CD14-positive monocyte (primary cell): Measurements from ENCODE around the gene HLA-DQA1. TPM values are rescaled to one million over a fixed set of nuclear protein-coding genes. Genes with fewer than 3 reads are reported as not detected.

Experiments
- DNase-seq, 3 donors: peaks; one replicate each; pipeline ENCODE4 v3.0.0-alpha.2; 2011 to 2022
- H2AFZ ChIP-seq: 2 replicates; pipeline ENCODE4 v1.6.0; 2012; ENCODE audit warnings: mild to moderate bottlenecking, low read depth, low read length, inconsistent platforms; ENCODE audit not compliant: insufficient read depth, poor library complexity, severe bottlenecking
- H3K27ac ChIP-seq, 2 donors: 1 replicate in 1 of 2; 2 replicates in 1 of 2; pipeline ENCODE4 v1.5.1; 2012 to 2013; ENCODE audit warnings: low read length in 2 of 2, control low read depth in 1 of 2, inconsistent platforms in 1 of 2, low read depth in 1 of 2, mild to moderate bottlenecking in 1 of 2
- H3K27me3 ChIP-seq, 2 donors: one replicate each; pipeline versions ENCODE4 v1.6.0 to v1.6.1; 2011 to 2013; ENCODE audit warnings: low read length in 2 of 2; ENCODE audit not compliant: control insufficient read depth in 2 of 2, insufficient read depth in 2 of 2
- H3K36me3 ChIP-seq, 2 donors: replicated peaks in 1 of 2; 1 replicate in 1 of 2; 2 replicates in 1 of 2; pipeline versions ENCODE4 v1.5.1 to v1.6.1; 2012 to 2013; ENCODE audit warnings: low read length in 2 of 2, control low read depth in 1 of 2, inconsistent platforms in 1 of 2, mild to moderate bottlenecking in 1 of 2; ENCODE audit not compliant: insufficient read depth in 2 of 2, control insufficient read depth in 1 of 2
- H3K4me1 ChIP-seq, 2 donors: 1 replicate in 1 of 2; 2 replicates in 1 of 2; pipeline versions ENCODE4 v1.5.1 to v1.6.1; 2012 to 2013; ENCODE audit warnings: low read length in 2 of 2, control low read depth in 1 of 2, inconsistent platforms in 1 of 2, mild to moderate bottlenecking in 1 of 2, moderate library complexity in 1 of 2; ENCODE audit not compliant: insufficient read depth in 2 of 2, control insufficient read depth in 1 of 2
- H3K4me2 ChIP-seq: replicated peaks from 2 replicates; pipeline ENCODE3; 2012; ENCODE audit warnings: low read length, moderate library complexity, mild to moderate bottlenecking; ENCODE audit not compliant: poor library complexity, severe bottlenecking; ENCODE audit errors: extremely low read depth
- H3K4me3 ChIP-seq, 3 experiments: fragments of 200-600 bp in 1 of 3; sonication (generic) in 1 of 3; replicated peaks in 1 of 3; 1 replicate in 2 of 3; 2 replicates in 1 of 3; pipeline ENCODE4 v1.5.1; 2011 to 2013; ENCODE audit warnings: low read length in 3 of 3, mild to moderate bottlenecking in 3 of 3, control low read depth in 2 of 3, low read depth in 2 of 3, inconsistent platforms in 1 of 3, moderate library complexity in 1 of 3
- H3K79me2 ChIP-seq: 2 replicates; pipeline ENCODE4 v1.6.0; 2012; ENCODE audit warnings: mild to moderate bottlenecking, control low read depth, inconsistent platforms, low read length, moderate library complexity; ENCODE audit not compliant: insufficient read depth
- H3K9ac ChIP-seq: 2 replicates; pipeline ENCODE4 v1.6.0; 2017; ENCODE audit warnings: low read length, mild to moderate bottlenecking; ENCODE audit not compliant: insufficient read depth, poor library complexity, severe bottlenecking
- H3K9me3 ChIP-seq, 2 donors: replicated peaks in 1 of 2; 1 replicate in 1 of 2; 2 replicates in 1 of 2; pipeline versions ENCODE4 v1.5.1 to v1.6.1; 2012 to 2013; ENCODE audit warnings: low read length in 2 of 2, control low read depth in 1 of 2; ENCODE audit not compliant: control insufficient read depth in 1 of 2, insufficient read depth in 1 of 2
- H4K20me1 ChIP-seq: 2 replicates; pipeline ENCODE4 v1.6.0; 2012; ENCODE audit warnings: mild to moderate bottlenecking, low read length, control low read depth, moderate library complexity; ENCODE audit not compliant: insufficient read depth
- H3K27ac Mint-ChIP-seq, 7 donors: one replicate each; pipeline ENCODE4 v1.8.0; 2020; ENCODE audit warnings: mild to moderate bottlenecking in 7 of 7, mixed read lengths in 7 of 7, moderate library complexity in 6 of 7, inconsistent platforms in 2 of 7
- H3K27me3 Mint-ChIP-seq, 3 donors: one replicate each; pipeline ENCODE4 v1.8.0; 2021 to 2022; ENCODE audit warnings: low read depth in 3 of 3, mild to moderate bottlenecking in 3 of 3, mixed read lengths in 3 of 3, moderate library complexity in 3 of 3, inconsistent platforms in 1 of 3
- H3K36me3 Mint-ChIP-seq, 2 donors: one replicate each; pipeline ENCODE4 v1.8.0; 2020; ENCODE audit warnings: mixed read lengths in 2 of 2, inconsistent platforms in 1 of 2, mild to moderate bottlenecking in 1 of 2
- H3K4me1 Mint-ChIP-seq: one replicate; pipeline ENCODE4 v1.8.0; 2020; ENCODE audit warnings: mild to moderate bottlenecking, mixed read lengths
- H3K4me3 Mint-ChIP-seq, 2 donors: one replicate each; pipeline ENCODE4 v1.8.0; 2020; ENCODE audit warnings: mild to moderate bottlenecking in 2 of 2, mixed read lengths in 2 of 2, moderate library complexity in 1 of 2
- H3K9me3 Mint-ChIP-seq, 7 donors: one replicate each; pipeline ENCODE4 v1.8.0; 2020 to 2022; ENCODE audit warnings: mixed read lengths in 7 of 7, mild to moderate bottlenecking in 6 of 7, moderate library complexity in 6 of 7, inconsistent platforms in 2 of 7
- WGBS: methylation state at CpG from one replicate; pipeline ENCODE4 v1.1.5; 2013; ENCODE audit warnings: missing lambda C conversion rate; ENCODE audit not compliant: insufficient coverage; 5-methylcytosine and 5-hydroxymethylcytosine counted together
- intact Hi-C, 2 donors: fragments of 100-400 bp; cut with micrococcal nuclease; formaldehyde crosslinking; loops; one replicate each; pipeline versions ENCODE4 v1.15.0 to v1.15.1; 2023
- polyA plus RNA-seq, 3 donors: library from polyadenylated mRNA; depleted of rRNA in 1 of 3; unstranded in 2 of 3; stranded (reverse) in 1 of 3; fragments of 300-500 nt in 2 of 3; fragments of >200 nt in 1 of 3; fragmentation: Illumina TruSeq in 2 of 3; gene quantifications; 1 replicate in 2 of 3; 2 replicates in 1 of 3; pipeline ENCODE4 v1.2.3, GENCODE V29; 2012 to 2021
- TF ChIP-seq, protein P1 (sequence below): fragments of 200-600 bp; IDR thresholded peaks from one replicate; pipeline ENCODE4 v1.8.0; 2022; ENCODE audit warnings: antibody characterized with exemption, mild to moderate bottlenecking

The HLA-DQA1 gene
- polyA plus RNA-seq, 3 donors = 98.1 to 191 (median 117) TPM

DNA sequence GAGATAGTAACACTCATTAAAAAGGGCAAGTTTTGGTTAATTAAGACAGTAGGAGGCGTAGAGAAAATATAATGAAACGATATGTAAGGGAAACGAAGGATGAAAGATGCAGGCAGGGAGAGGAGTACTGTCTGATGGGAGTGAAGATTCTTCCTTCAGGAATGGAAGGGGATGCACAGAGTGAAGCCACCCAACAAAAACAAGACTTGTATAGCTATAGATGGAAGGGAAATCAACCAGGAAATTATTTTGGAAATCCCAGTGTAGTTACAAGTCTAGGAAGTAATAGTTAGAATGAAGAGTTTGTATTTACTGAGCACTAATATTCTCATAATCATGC, 27.8 kb upstream of the HLA-DQA1 start:
- no peak overlapping the region for H3K4me3 Mint-ChIP-seq
- peak overlapping the region; percentile 3 for H3K4me2 ChIP-seq
- peak overlapping the region; percentile 61 for H3K9ac ChIP-seq
- H3K36me3 Mint-ChIP-seq = peaks cover 0 to 10% of the 10 kb centered on the region in 2 donors
- no peak overlapping the region for H2AFZ ChIP-seq
- H3K4me1 ChIP-seq = peaks cover 24 to 25% of the 10 kb centered on the region in 2 donors
- H3K27ac ChIP-seq = peak overlapping the region; percentile 81 to 98
- no peaks in the 10 kb centered on the region for H3K9me3 ChIP-seq
- H3K9me3 Mint-ChIP-seq = no peaks in the 10 kb centered on the region
- H3K4me3 ChIP-seq = no peak overlapping the region
- intact Hi-C loops = no loop called here
- no peaks in the 10 kb centered on the region for H3K27me3 ChIP-seq
- no CpG with 5 or more reads among the region's 3 CpGs for WGBS
- no peaks in the 10 kb centered on the region for H3K36me3 ChIP-seq
- TF ChIP-seq, protein P1, sequence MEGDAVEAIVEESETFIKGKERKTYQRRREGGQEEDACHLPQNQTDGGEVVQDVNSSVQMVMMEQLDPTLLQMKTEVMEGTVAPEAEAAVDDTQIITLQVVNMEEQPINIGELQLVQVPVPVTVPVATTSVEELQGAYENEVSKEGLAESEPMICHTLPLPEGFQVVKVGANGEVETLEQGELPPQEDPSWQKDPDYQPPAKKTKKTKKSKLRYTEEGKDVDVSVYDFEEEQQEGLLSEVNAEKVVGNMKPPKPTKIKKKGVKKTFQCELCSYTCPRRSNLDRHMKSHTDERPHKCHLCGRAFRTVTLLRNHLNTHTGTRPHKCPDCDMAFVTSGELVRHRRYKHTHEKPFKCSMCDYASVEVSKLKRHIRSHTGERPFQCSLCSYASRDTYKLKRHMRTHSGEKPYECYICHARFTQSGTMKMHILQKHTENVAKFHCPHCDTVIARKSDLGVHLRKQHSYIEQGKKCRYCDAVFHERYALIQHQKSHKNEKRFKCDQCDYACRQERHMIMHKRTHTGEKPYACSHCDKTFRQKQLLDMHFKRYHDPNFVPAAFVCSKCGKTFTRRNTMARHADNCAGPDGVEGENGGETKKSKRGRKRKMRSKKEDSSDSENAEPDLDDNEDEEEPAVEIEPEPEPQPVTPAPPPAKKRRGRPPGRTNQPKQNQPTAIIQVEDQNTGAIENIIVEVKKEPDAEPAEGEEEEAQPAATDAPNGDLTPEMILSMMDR = no peak
- H3K79me2 ChIP-seq = no peaks in the 10 kb centered on the region
- peaks cover 34% of the 10 kb centered on the region for H3K4me1 Mint-ChIP-seq
- H4K20me1 ChIP-seq = no peaks in the 10 kb centered on the region
- peaks cover 0 to 7% (median 0%) of the 10 kb centered on the region in 3 donors for H3K27me3 Mint-ChIP-seq
- no peak overlapping the region for H3K27ac Mint-ChIP-seq
- DNase-seq = peak in 1 of 3 donors; percentile 69

DNA sequence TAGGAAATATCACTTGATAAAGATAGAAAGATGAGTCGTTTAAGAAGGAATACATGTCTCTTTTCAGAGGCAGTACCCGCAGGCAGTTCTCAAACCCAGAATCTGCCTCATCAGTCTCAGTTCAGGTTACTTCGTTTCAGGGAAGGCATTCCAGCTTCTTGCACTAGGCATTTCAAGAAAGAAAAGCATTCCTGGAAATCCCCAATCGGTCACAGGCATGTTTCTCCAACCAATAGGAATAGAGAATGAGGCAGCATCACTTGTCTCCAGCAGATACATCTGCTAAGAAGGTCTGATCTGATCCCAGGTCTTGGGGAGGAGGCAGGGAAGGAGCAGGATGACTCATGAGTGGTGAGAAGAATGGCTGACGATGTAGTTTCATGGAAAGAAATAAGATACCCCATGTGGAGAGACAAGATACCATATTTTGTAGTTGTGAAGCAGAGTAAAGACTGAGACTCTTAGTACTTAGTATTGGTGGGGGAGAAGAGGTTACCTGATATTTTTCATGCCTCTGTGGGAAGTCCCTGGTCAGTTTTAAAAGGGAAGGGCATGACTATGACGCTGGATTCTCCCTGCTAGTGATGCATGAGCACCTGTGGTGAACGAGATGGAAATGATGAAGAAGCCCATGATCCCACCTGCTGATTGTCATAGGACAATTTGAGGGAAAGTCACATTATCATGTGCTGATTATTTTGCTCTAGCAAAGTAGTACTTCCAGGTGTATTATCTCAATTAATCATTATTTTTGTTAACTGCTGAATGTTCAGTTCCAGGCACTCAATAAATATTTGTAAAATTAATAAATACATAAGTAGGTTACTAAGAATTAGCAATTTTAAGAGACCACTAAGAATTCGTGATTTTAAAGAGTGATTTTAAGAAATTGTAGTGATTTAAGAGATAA, 27.2 kb upstream of the HLA-DQA1 start:
- H4K20me1 ChIP-seq = no peaks in the 10 kb centered on the region
- peaks cover 0 to 10% of the 10 kb centered on the region in 2 donors for H3K36me3 Mint-ChIP-seq
- peaks cover 28% of the 10 kb centered on the region for H3K4me1 Mint-ChIP-seq
- no peaks in the 10 kb centered on the region for H3K9me3 Mint-ChIP-seq
- intact Hi-C loops = no loop called here
- DNase-seq = peak; percentile 97 to 99 (median 98)
- H3K27me3 Mint-ChIP-seq = peaks cover 0 to 3% (median 0%) of the 10 kb centered on the region in 3 donors
- WGBS = 0% methylated on average over 3 of the region's 8 CpGs
- peak overlapping the region; percentile 81 to 98 for H3K27ac ChIP-seq
- H3K27ac Mint-ChIP-seq = no peak overlapping the region
- no peak overlapping the region for H3K4me3 Mint-ChIP-seq
- H3K4me1 ChIP-seq = peaks cover 18 to 20% of the 10 kb centered on the region in 2 donors
- TF ChIP-seq, protein P1 = no peak
- H3K36me3 ChIP-seq = no peaks in the 10 kb centered on the region
- H3K4me2 ChIP-seq = peak overlapping the region; percentile 22
- H3K4me3 ChIP-seq = peak overlapping the region in 2 of 3 experiments; percentile 36 to 37
- H3K27me3 ChIP-seq = no peaks in the 10 kb centered on the region
- H2AFZ ChIP-seq = no peak overlapping the region
- H3K9ac ChIP-seq = peak overlapping the region; percentile 61
- no peaks in the 10 kb centered on the region for H3K9me3 ChIP-seq
- no peaks in the 10 kb centered on the region for H3K79me2 ChIP-seq
